Tibial artery (tissue), 4 donors: Measurements from ENCODE around the gene CLEC2L.

Experiments
- DNase-seq, 2 donors: peaks; one replicate each; pipeline ENCODE4 v3.0.0-alpha.2; 2019
- H3K27ac ChIP-seq, 2 donors: fragments of 200-600 bp; sonication (generic) in 1 of 2; 1 replicate in 1 of 2; 2 replicates in 1 of 2; pipeline ENCODE4 v1.5.1; 2018 to 2019; ENCODE audit warnings: mild to moderate bottlenecking in 1 of 2
- H3K27me3 ChIP-seq, 2 donors: fragments of 200-600 bp; sonication (generic) in 1 of 2; one replicate each; pipeline versions ENCODE4 v1.5.1 to v1.6.0; 2016 to 2019
- H3K36me3 ChIP-seq, 3 donors: fragments of 200-600 bp; sonication (generic) in 2 of 3; one replicate each; pipeline ENCODE4 v1.5.1; 2016 to 2019; ENCODE audit warnings: mild to moderate bottlenecking in 2 of 3
- H3K4me1 ChIP-seq, 4 donors: fragments of 200-600 bp; sonication (generic) in 2 of 4; 1 replicate in 3 of 4; 2 replicates in 1 of 4; pipeline ENCODE4 v1.5.1; 2016 to 2019
- H3K4me3 ChIP-seq, 2 donors: fragments of 200-600 bp; sonication (generic) in 1 of 2; 1 replicate in 1 of 2; 2 replicates in 1 of 2; pipeline ENCODE4 v1.5.1; 2018 to 2019; ENCODE audit warnings: mild to moderate bottlenecking in 2 of 2
- H3K9me3 ChIP-seq, 3 donors: fragments of 200-600 bp; sonication (generic) in 1 of 3; one replicate each; pipeline ENCODE4 v1.5.1; 2016 to 2019
- CTCF ChIP-seq, 2 experiments: fragments of 200-600 bp in 1 of 2; fragments of 450-650 bp in 1 of 2; IDR thresholded peaks; one replicate each; pipeline ENCODE4 v1.5.1; 2017 to 2019; ENCODE audit warnings: antibody characterized with exemption in 2 of 2, mild to moderate bottlenecking in 1 of 2, moderate library complexity in 1 of 2
- intact Hi-C: fragments of 100-400 bp; cut with DNase I; formaldehyde crosslinking; loops from one replicate; pipeline ENCODE4 v1.15.0; 2023; ENCODE audit warnings: low total_unique reads

CLEC2L gene

GRCh38 chr7:139560199-139560598 is 36.7 kb downstream of the CLEC2L start:
- Histone ChIP-seq H3K4me3 (no peak overlapping the region), H3K4me1 (no peaks in the 10 kb centered on the region), H3K27me3 (peaks cover 0 to 4% of the 10 kb centered on the region in 2 donors), H3K36me3 (no peaks in the 10 kb centered on the region), H3K27ac (no peak overlapping the region), H3K9me3 (no peaks in the 10 kb centered on the region)
- intact Hi-C loops, result no loop called here
- no peak for TF ChIP-seq CTCF (IDR thresholded peaks at IDR 0.05)
- no peak for DNase-seq

DNA sequence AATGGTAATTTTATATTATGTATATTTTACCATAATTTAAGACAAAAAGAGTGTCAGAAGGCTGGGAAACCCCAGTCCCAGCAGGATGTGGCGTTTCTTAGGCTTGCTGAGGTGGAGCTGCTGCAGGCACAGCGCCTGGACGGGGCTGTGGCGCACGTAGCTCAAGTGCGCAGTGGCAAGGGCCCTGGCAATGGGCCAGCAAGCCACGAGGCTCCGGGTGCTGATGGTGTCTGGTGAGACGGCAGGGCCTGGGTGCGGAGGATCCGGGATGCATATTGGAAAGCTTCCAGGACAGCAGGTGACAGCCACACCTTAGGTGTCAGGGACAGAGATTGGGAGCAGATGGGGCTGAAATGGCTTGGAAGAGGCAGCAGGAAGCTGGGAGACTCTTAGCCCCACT is 37.2 kb downstream of the CLEC2L start:
- H3K27ac ChIP-seq, result no peak overlapping the region
- intact Hi-C loops, result no loop called here
- no peak for DNase-seq

DNA sequence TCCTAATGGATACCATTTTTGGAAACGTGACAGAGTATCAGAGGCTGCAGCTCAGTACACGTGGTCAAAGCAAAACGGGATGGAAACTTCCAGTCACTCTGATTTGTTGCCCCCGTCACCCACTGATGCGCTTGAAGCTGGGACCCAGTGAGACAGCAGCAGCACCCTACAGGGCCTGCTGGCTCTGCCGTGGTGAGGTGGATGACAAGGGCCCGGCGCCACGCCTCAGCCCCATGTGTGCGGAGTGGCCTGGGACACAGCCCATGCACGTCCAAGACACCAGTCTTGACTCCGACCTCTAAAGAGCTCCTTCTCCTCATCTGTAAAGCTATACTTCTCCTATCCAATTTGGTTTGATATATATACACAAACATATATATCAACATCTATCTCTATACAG is 39.0 kb downstream of the CLEC2L start:
- H3K27me3 ChIP-seq, result peaks cover 0 to 4% of the 10 kb centered on the region in 2 donors
- peaks cover under 1 to 10% (median 5%) of the 10 kb centered on the region in 3 donors for H3K36me3 ChIP-seq
- no peak overlapping the region for H3K27ac ChIP-seq
- no peak for DNase-seq
- no peaks in the 10 kb centered on the region for H3K4me1 ChIP-seq
- no peak overlapping the region for H3K4me3 ChIP-seq
- TF ChIP-seq CTCF (IDR thresholded peaks at IDR 0.05), result no peak
- intact Hi-C loops, result no loop called here
- no peaks in the 10 kb centered on the region for H3K9me3 ChIP-seq

More for the DNA sequence above, 37.2 kb downstream of the CLEC2L start:
- TF ChIP-seq CTCF (IDR thresholded peaks at IDR 0.05), result no peak
- Histone ChIP-seq H3K9me3 (no peaks in the 10 kb centered on the region), H3K36me3 (no peaks in the 10 kb centered on the region), H3K4me1 (no peaks in the 10 kb centered on the region), H3K4me3 (no peak overlapping the region), H3K27me3 (peaks cover 0 to 4% of the 10 kb centered on the region in 2 donors)

GRCh38 chr7:139562961-139563565 is 39.6 kb downstream of the CLEC2L start:
- Histone ChIP-seq H3K4me1 (no peaks in the 10 kb centered on the region), H3K9me3 (no peaks in the 10 kb centered on the region), H3K4me3 (no peak overlapping the region), H3K27me3 (peaks cover 0 to 4% of the 10 kb centered on the region in 2 donors), H3K36me3 (peaks cover 7 to 16% (median 7%) of the 10 kb centered on the region in 3 donors), H3K27ac (no peak overlapping the region)
- intact Hi-C loops, result no loop called here
- DNase-seq, result no peak
- TF ChIP-seq CTCF (IDR thresholded peaks at IDR 0.05), result no peak

- H3K9me3 ChIP-seq, result no peaks in the 10 kb centered on the region
- peaks cover 0 to 4% of the 10 kb centered on the region in 2 donors for H3K27me3 ChIP-seq
- intact Hi-C loops, result no loop called here
- H3K4me3 ChIP-seq, result no peak overlapping the region
- DNase-seq, result no peak
- no peak overlapping the region for H3K27ac ChIP-seq
- H3K36me3 ChIP-seq, result peaks cover 8 to 23% (median 13%) of the 10 kb centered on the region in 3 donors
- H3K4me1 ChIP-seq, result no peaks in the 10 kb centered on the region
- no peak for TF ChIP-seq CTCF (IDR thresholded peaks at IDR 0.05)
These were observed 40.4 kb downstream of the CLEC2L start for GRCh38 chr7:139563856-139564255.

DNA sequence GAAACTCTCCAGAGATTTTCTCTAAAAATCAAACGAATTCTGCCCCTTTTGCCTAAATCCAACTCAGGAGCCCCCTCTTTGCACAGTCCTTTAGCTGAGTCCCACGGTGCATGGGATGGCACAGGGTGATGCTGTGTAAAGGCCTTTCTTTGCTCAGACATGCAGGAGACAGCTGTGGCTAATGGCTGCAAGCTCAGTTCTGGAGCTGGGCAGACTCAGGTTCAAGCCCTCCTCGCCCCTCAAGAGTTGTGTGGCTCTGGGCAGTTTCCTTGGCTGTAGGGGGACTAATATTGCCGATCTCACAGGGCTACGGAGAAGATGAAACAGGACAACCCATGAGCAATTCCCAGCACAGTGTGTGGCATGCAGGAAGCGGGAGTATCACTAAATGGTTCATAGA is 42.6 kb downstream of the CLEC2L start:
- no peak for TF ChIP-seq CTCF (IDR thresholded peaks at IDR 0.05)
- Histone ChIP-seq H3K4me3 (no peak overlapping the region), H3K27ac (no peak overlapping the region), H3K9me3 (no peaks in the 10 kb centered on the region), H3K4me1 (no peaks in the 10 kb centered on the region), H3K36me3 (peaks cover 13 to 42% (median 13%) of the 10 kb centered on the region in 3 donors), H3K27me3 (no peaks in the 10 kb centered on the region)
- intact Hi-C loops, result no loop called here
- DNase-seq, result no peak
